WTC11 (cell line): Measurements from ENCODE around the gene ZDHHC7.
"Not testable (repeated sequence)": the region's sequence is repeated elsewhere in the genome, so short reads cannot be mapped to it uniquely, and the experiment has no call there.

Experiments used
- CTCF ChIP-seq: fragments of 200-600 bp; IDR thresholded peaks from 2 replicates; pipeline ENCODE4 v1.8.0; 2022; ENCODE audit warnings: antibody characterized with exemption
- ESRRA ChIP-seq: sonication (generic); formaldehyde crosslinking; IDR thresholded peaks from 2 replicates; pipeline ENCODE4 v1.8.1; 2022; ENCODE audit warnings: mild to moderate bottlenecking, missing genetic modification reagents, borderline replicate concordance
- FOXJ3 ChIP-seq: sonication (generic); formaldehyde crosslinking; IDR thresholded peaks from 2 replicates; pipeline ENCODE4 v1.9.0; 2021; ENCODE audit warnings: missing genetic modification reagents, mild to moderate bottlenecking, borderline replicate concordance
- HMGA2 ChIP-seq: fragments of 250-450 bp; sonication (Bioruptor Pico); IDR thresholded peaks from 2 replicates; pipeline ENCODE4 v1.4.0; 2021; ENCODE audit warnings: mild to moderate bottlenecking, moderate library complexity
- IRF2 ChIP-seq: sonication (generic); formaldehyde crosslinking; IDR thresholded peaks from 2 replicates; pipeline ENCODE4 v1.8.0; 2022; ENCODE audit warnings: low read depth, missing genetic modification reagents, borderline replicate concordance
- KAT7 ChIP-seq: sonication (generic); formaldehyde crosslinking; IDR thresholded peaks from 2 replicates; pipeline ENCODE4 v1.8.1; 2023; ENCODE audit warnings: missing genetic modification reagents, mild to moderate bottlenecking, borderline replicate concordance
- MAX ChIP-seq: sonication (generic); formaldehyde crosslinking; IDR thresholded peaks from 2 replicates; pipeline ENCODE4 v1.8.0; 2022; ENCODE audit warnings: mild to moderate bottlenecking, missing genetic modification reagents
- PREB ChIP-seq: sonication (generic); formaldehyde crosslinking; IDR thresholded peaks from 2 replicates; pipeline ENCODE4 v1.8.1; 2022; ENCODE audit warnings: mild to moderate bottlenecking, missing genetic modification reagents, moderate library complexity, borderline replicate concordance
- SMAD3 ChIP-seq: sonication (generic); formaldehyde crosslinking; IDR thresholded peaks from 2 replicates; pipeline ENCODE4 v1.8.0; 2022; ENCODE audit warnings: missing genetic modification reagents, mild to moderate bottlenecking, borderline replicate concordance
- SOX15 ChIP-seq: fragments of 250-450 bp; sonication (Bioruptor Pico); IDR thresholded peaks from 2 replicates; pipeline ENCODE4 v1.9.0; 2021; ENCODE audit warnings: mild to moderate bottlenecking
- TCF7 ChIP-seq: sonication (generic); formaldehyde crosslinking; IDR thresholded peaks from 2 replicates; pipeline ENCODE4 v1.8.0; 2022; ENCODE audit warnings: mild to moderate bottlenecking, low read depth, missing genetic modification reagents, moderate library complexity
- USF2 ChIP-seq: sonication (generic); formaldehyde crosslinking; IDR thresholded peaks from 2 replicates; pipeline ENCODE4 v1.8.1; 2023; ENCODE audit warnings: mild to moderate bottlenecking, missing genetic modification reagents, moderate library complexity
- ZNF219 ChIP-seq: sonication (generic); formaldehyde crosslinking; IDR thresholded peaks from 2 replicates; pipeline ENCODE4 v1.8.0; 2023; ENCODE audit warnings: missing genetic modification reagents, mild to moderate bottlenecking, borderline replicate concordance
- ZNF281 ChIP-seq: sonication (generic); formaldehyde crosslinking; IDR thresholded peaks from 2 replicates; pipeline ENCODE4 v1.8.0; 2023; ENCODE audit warnings: mild to moderate bottlenecking, missing genetic modification reagents

- not testable (repeated sequence) for TF ChIP-seq CTCF; USF2 (CRISPR knock-in tag); TCF7 (CRISPR knock-in tag); MAX (CRISPR knock-in tag); HMGA2 (CRISPR knock-in tag); ZNF219; ZNF281 (CRISPR knock-in tag); SOX15; PREB (CRISPR knock-in tag); SMAD3 (CRISPR knock-in tag); KAT7; FOXJ3; IRF2 (CRISPR knock-in tag); ESRRA (CRISPR knock-in tag)
Measured at GRCh38 chr16:84938616-84939015, 72.7 kb downstream of the ZDHHC7 start.
